Muscle of back (tissue), 11 donors: ENCODE measurements around the gene WDR72. TPM values are rescaled to one million over a fixed set of nuclear protein-coding genes. Genes with fewer than 3 reads are reported as not detected.
A peak's percentile ranks its signal among the peaks of the same experiment; 100 is the strongest.

Experiments used
- DNase-seq, 3 donors: peaks; one replicate each; pipeline versions ENCODE4 v3.0.0 to v3.0.0-alpha.2; 2013
- polyA plus RNA-seq, 10 donors: library from polyadenylated mRNA; unstranded; fragments of 120-200 nt; gene quantifications; one replicate each; pipeline ENCODE4 v1.2.1, GENCODE V29; 2013; ENCODE audit not compliant: insufficient read length in 10 of 10

Gene WDR72
- polyA plus RNA-seq, 10 donors = 0.27 to 0.80 (median 0.54) TPM

DNA sequence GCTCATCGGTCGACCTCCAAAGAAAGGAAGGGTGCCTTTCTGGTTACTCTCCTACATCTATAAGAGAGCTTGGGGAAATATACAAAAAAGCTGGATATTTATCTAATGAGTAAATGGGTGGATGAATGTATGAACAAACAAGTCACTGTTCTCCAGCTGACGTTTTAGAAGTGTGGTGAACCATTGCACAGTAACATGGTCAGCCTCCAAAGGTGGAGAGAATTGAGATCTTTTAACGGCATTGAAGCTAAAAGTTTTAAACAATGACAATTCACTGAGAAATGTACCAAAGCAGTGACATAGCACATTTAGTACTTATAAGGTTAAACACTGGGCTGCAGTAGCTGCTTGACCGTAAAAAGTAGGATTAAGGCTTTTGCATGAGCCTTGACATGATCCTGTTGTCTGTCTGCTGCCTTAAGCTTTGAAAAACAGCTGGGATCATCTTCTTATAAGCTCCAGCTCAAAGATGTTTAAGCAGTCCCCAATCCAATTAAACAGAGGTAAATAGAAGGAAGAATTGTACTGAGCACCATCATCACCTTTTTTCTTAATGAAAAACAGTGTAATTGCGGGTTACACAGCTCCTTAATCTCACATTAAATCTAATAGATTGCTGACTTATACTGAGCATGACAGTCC, 222.9 kb downstream of the WDR72 start:
- no peak for DNase-seq

DNA sequence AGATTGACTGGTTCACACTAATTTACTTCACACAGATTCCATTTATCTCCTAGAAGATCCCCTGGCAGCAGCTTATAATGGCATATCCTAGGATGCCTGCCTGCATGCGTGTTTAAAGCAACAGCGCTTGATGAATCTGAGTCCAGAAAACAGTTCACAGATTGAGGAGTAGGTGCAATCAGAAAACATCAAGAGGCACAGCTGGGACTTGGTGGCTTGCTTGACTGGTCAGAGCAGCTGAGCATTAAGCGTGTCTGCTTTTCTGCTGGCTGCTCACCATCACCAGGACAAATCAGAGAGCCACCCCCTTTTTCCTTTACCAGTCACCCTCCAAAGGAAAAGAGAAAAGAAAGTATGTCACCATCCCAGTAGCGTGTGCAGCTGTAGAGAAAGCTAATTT, 223.6 kb downstream of the WDR72 start:
- no peak for DNase-seq

DNA sequence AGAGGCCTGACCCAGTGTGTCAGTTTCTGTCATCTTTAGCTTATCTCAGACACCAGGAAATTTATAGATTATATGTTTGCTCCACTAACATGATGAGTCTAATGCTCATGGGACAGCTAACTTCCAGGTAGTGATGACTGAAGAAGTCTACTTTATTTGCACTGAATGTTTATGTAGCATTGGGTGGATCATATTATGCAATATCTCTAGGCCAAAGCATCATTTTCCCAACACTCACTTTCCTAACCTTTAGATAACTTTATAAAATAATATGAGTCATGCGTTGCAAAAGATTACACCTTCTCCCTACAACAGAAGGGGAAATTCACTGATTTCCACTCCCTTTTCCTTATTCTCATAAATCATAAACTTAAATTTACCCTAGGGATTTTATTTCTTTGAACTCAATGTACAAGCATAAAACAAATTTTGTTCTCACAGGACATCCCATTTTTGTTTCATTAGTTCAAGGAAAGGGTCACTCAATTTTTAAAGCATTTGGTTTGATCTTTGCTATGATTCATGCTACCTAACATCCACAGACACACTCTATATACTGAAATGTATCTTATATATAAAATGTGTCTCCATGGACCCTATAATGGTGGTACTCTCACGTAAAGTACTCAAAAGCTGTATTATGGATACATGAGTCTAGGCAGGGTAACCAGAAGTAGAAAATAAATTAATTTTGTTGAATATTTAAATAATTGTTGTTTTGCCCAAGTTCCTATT, 225.2 kb downstream of the WDR72 start:
- DNase-seq = no peak

DNA sequence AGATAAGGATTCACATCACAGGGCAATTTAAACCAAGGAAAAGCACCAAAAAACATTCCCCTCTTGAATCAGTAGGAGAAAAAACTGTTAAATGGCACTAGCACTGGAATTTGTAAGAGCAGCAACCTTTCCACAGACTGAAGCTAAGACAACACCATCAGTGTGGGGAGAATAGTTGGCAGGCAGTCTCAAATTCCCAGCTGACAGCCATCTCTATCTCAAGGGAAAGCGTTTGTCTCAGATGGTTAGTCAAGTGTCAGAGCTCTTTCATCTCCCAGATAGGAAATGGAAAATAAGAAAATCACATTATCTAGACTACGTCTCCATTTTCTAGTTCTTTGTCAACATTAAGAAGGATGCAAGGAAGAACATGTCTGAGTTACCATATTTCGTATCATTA, 228.7 kb downstream of the WDR72 start:
- no peak for DNase-seq

DNA sequence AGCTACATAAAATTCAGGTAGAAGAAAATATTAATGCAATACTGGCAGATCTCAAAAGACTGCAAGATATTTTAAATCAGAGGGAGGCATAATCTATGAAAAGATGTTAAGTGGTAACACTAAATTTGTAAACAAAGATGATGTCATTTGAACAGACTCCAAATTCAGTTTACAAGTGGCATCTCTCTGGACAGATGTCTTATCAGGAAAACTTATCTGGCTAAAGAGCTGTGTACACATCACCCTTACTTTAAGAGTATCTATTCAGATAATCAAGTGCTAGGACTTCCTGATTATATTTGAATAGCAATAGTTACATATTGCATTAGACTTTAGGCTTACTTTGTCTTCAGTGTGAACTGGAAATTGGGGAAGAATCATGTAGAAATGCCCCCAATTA, 231.5 kb downstream of the WDR72 start:
- no peak for DNase-seq

DNA sequence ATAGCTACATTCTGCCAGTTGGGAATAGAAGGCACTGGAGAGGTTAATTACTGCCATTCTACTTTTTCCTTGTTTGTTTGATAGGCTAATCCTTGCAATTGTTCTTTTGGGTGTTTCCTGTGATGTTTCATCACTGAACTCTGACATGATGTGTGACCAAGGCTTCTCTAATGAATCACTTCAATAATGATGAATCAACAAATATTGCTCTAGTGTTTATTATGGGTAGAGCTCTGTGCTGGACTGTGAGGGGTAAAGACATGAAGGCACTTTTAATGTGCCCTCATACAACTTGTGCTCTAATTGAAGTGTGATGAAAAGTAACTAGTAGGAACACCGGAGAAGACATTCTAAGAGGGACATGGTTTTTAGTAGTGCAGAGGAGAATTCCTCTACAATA, 233.6 kb downstream of the WDR72 start:
- DNase-seq = no peak

DNA sequence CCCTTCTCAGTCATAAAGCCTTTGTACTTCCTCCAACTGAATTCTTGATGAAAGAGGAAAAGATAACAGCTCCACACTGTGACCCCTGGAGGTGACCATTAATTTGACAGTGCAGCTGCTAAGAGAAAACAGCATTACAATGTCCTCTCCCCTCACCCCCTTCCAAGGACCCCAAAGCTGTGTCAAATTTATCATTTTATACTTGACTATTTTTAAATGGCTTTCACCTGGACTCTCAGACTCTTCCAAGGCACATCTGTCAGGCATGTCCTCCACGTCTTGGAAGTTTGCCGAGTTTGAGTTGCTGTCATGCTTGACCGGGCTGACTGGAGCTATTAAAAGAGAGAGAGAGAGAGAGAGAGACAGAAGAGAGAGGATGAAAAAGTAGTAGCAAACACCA, 236.5 kb downstream of the WDR72 start:
- DNase-seq = peak; percentile 34 to 43 (median 42)

DNA sequence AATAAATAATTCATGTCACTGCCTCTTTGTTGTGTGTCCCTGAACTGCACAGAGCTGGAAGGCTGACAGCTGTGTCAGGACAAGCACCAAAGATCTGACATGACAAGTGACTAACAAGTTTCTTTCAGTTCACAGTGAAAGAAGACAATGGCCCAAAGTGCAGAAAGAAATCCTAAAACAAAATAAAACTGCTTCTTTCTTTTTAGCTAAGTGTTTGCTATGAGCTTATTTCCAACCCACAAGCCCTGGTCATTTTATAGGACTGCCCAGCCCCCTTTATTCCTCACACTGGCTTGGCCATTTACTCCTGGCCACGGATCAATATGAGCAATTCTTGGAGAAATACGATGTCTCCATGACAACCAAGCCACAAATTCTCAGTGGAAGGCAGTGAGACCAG, 238.5 kb downstream of the WDR72 start:
- peak in 1 of 3 donors; percentile 29 for DNase-seq

DNA sequence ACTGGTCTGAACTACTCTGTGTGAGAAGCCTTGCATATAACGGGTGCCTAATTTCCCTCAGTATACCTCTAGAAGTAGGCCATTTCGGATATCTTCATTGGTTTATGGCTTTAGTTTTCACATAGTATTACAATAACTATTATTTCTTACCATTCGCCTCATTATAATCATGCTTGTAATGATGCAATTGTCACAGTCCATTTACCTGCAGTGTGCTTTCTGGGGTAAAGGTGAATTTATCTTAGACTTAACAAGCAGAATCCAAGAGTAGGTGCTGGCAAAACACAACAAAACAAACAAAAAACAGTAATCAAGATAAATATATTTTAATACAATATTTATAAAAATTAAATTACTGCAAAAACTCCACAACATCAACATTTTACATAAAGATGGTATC, 246.0 kb downstream of the WDR72 start:
- no peak for DNase-seq

DNA sequence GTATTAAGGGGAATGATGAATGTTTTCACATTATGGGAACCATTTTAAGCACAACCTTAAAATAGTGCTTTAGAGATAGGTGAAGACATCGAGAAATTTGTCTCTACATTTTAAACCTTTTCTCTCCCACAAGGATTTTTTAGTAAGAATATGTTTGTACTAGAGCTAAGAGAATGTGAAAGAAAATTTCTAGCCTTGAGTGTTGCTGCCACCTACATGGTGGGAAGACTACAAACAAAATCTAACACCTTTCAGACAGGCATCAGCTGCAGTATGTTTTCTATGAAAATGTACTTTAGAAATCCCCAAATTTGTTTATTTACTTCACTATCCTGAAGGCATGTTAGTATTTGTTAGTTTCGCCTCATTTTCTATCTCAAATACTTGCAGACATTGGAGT, 247.4 kb downstream of the WDR72 start:
- no peak for DNase-seq

DNA sequence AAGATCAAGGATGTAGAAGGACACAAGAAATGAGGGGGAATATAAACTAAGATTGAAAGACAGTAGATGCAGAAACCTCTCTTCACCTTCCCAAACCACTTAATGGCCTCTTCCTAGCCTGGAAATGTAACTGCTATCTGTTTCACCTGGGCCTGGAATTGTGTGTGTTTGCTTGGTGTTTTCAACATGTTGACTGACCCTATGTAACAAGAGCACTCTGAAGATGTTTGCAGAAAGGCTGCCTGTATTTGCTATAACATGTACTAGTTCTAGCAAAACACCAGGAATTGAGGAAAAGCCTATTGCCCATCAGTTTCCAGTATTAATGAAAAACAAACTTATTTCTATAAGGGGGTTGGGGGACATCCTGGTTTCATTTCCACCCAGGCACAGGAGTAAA, 248.3 kb downstream of the WDR72 start:
- DNase-seq = no peak

DNA sequence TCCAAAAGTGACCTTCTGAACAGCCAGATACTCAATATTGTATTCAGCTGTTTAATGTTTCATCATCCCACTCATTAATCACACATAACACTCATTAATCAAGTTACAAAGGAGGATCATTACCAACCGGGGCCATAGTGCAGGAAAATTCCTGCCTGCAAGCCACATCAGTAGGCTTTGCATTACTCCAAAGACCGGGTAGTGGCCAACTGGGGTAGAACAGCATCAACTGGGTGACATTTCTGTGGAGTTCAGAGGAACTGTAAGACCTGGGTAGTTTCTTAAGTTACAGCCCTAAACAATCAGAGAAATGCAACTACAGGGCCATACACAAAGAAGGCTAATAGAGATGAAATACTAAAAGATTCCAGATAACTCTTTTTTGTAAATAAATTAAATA, 253.1 kb downstream of the WDR72 start:
- DNase-seq = no peak

DNA sequence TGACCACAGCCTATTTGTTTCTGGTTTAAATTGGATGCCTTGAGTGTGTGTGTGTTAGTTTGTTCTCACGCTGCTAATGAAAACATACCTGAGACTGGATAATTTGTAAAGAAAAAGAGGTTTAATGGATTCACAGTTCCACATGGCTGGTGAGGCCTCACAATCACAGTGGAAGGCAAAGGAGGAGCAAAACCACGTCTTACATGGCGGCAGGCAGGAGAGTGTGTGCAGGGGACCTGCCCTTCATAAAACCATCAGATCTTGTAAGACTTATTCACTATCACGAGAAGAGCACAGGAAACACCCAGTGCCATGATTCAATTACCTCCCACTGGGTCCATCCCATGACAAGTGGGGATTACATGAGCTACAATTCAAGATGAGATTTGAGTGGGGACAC, 260.5 kb downstream of the WDR72 start:
- no peak for DNase-seq

DNA sequence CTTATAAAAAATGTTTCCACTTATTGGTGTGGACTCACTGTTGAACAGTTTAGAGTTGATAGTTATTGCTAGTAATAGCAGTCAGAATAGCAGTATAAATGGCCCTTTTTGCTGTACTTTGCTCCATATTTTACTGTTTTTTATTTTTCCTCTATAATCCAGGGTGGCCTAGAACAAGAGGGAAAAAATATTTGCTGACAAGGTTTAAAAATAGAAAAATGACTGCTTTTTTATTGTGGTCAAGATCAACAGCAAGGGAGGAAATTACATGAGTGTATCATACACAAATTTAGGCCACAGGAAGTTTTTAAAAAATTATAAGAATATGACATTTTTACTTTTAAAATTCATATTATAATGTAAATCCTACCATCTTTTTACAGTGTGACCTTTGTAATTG, 269.1 kb downstream of the WDR72 start:
- DNase-seq = no peak

DNA sequence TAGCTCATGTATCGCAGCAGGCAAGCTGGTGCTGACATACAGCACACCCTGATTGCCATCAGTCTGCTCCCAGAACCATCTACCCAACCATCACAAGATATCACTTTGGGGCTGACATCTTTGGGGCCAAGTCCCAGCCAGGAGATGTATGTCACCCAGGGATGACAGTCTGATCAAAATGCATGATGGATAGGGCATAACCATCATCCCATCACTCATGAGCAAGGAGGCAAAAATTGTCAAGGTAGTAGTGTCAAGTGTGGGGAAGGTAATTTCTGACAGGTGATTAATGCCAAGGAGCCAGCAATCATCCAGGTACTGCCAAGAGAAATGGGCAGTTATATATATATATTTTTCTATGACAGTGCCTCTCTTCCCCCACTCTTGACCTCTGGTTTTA, 277.4 kb downstream of the WDR72 start:
- DNase-seq = no peak

DNA sequence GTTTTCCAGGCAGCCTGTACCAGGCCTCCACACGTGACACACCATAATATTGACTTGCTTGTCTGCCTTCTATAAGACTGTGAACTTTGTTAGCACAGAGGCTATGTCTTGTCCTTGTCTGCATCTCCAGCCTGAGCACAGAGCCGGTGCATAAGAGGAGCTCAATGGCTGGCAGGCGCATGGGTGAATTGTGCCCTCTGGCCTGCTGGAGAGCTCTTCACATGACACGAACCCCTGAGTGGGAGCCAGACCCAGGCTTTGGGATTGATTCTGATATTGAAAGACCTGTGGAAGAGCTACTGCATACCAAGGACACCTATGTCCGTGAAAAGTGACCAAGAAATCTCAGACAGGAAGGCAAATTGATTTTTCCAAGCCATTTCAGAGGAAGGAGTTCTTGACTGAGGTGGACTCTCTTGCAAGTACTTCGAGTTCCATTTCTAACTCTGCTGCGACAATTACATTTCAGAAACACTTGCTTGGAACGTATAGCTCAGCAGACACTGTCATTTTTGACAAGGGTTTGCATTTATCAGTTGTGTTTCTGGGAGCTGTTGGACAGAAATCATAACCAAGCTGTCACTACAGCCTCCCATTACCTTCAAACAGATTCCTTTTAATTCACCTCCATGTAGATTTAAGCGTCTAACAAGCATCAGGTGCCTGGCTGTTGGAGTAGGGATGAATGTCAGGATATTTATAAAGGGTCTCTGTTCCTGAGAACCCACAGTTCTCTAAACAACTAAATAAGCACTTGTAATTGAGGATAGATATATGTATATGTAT, 281.3 kb downstream of the WDR72 start:
- DNase-seq = no peak

DNA sequence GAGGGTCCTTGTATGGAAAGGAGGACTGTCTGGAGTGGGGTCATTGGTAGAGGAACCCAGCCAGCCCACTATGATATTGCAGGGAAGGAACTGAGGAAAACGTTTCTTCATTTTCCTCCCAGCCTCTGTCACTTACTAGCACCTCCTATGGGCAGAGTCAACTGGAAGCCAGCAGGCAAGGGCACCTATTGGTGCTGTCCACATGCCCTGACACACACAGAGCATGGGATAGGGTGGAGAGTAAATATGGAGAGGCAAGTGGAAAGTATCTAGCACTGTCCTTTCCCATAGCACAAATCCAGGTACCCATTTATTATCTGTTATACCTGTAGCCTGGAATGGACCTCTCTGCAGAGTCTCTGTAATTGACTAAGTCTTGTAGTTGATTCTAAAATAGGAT, 285.6 kb downstream of the WDR72 start:
- no peak for DNase-seq

DNA sequence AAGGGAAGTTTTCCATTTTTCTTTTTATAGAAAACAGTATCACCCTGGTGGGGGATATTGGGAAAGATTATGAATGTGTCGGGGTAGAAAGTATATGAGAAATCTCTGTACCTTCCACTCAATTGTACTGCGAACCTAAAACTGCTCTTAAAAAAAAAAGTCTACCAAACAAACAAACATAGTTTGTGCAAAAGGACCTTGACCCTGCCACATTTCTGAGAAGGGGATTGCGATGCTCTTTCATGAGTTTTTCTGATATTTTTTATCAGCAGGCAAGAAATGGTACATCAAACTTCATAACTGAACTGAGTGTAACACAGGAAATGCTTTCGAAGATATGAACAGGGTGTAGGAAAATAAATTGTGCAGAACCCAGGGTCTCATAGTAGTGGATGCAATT, 286.0 kb downstream of the WDR72 start:
- DNase-seq = no peak

DNA sequence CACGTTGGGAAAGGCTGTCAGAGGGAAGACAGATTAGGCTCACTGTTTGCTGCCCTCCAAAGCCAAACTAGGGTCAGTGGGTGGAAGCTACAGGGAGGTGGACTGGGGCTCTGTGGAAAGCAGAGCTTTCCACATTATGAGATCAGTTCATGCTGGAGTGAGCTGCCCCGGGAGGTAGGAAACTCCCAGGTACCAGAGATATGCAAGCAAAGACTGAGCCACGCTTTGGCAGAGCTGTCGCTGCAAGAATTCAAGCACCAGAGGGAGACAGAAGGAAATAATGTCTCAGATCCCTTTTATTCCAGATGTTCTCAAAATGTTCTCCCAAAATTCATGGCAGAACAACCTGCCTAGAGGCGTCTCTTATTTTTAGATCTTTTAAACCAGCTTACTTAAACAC, 286.6 kb downstream of the WDR72 start:
- peak in 1 of 3 donors; percentile 2 for DNase-seq

DNA sequence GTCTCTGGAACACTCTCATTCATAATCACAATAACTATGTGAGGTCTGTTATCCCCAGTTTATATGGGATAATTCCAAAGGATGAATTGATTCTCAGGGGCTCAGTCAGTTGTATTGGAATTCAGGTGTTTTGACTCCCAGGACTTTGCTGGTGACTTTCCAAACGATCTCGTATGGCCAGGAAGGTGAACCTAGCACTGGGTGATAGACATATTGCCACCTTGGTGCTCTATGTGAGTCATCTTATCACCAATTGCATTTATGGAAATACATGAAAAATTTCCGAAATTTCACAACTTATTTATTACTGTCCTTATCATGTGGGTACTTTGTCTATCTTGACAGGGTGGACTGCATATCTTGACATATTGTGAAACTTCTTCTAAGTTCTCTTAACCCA, 287.3 kb downstream of the WDR72 start:
- no peak for DNase-seq

DNA sequence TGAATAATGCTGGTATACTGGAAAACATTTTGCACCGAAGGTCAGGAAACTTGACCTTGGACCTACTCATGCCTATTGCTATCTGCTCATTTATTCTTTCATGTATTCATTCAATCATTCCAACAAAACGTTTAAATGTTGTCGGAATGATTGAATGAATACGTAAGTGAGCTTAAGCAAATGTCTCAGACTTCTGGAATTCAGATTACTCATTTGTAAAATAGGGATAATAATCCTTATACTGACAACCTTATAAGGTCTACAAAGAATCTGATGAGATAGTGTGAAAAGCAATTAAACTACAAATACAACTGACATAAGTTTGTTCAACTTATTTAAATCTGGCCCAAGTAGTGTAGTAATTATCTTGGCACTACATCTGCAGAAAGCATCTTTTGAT, 288.7 kb downstream of the WDR72 start:
- DNase-seq = no peak

DNA sequence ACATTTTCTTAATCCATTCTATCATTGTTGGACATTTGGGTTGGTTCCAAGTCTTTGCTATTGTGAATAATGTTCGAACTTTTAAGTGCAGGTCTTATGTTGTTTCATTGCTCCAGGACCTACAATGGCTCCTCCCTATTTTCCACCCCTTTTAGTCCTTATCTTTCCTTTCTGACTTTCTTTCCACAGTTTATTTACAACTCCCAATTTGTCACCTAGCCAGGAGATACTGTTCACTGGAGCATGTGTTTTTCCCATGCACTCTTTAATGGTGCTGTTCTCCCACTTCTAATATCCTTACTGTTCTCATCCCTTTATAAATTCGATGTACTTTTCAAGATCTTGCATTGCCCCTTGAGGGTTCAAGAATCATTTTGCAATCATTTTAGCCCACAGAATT, 290.0 kb downstream of the WDR72 start:
- no peak for DNase-seq
